HepG2 (cell line): Measurements from ENCODE around the gene ANKS1A. TPM values are rescaled to one million over a fixed set of nuclear protein-coding genes. Genes with fewer than 3 reads are reported as not detected.

Experiments
- HDAC6 ChIP-seq: fragments of 200-600 bp; sonication (generic); IDR thresholded peaks from 2 replicates; pipeline ENCODE4 v1.7.0; 2017; ENCODE audit warnings: mild to moderate bottlenecking, antibody characterized with exemption, low read length, low read depth
- MAF1 ChIP-seq: sonication (generic); formaldehyde crosslinking; IDR thresholded peaks from 2 replicates; pipeline ENCODE4 v1.5.0; 2020; ENCODE audit warnings: missing genetic modification reagents, borderline replicate concordance
- MYNN ChIP-seq: sonication (generic); formaldehyde crosslinking; IDR thresholded peaks from 2 replicates; pipeline ENCODE4 v1.4.0; 2020; ENCODE audit warnings: mild to moderate bottlenecking, low read depth, missing genetic modification reagents
- SALL2 ChIP-seq: sonication (generic); formaldehyde crosslinking; IDR thresholded peaks from 2 replicates; pipeline ENCODE4 v1.8.1; 2023; ENCODE audit warnings: mild to moderate bottlenecking, missing genetic modification reagents, inconsistent platforms
- ZC3H13 ChIP-seq: sonication (generic); formaldehyde crosslinking; IDR thresholded peaks from 2 replicates; pipeline ENCODE4 v1.8.1; 2023; ENCODE audit warnings: mild to moderate bottlenecking, missing genetic modification reagents, moderate library complexity
- ZMYM3 ChIP-seq: sonication (generic); formaldehyde crosslinking; IDR thresholded peaks from 2 replicates; pipeline ENCODE4 v1.5.1; 2020; ENCODE audit warnings: mild to moderate bottlenecking, missing genetic modification reagents
- ZNF101 ChIP-seq: sonication (generic); formaldehyde crosslinking; IDR thresholded peaks from 2 replicates; pipeline ENCODE4 v1.4.0; 2020; ENCODE audit warnings: mild to moderate bottlenecking, low read depth, missing genetic modification reagents, borderline replicate concordance
- ZNF205 ChIP-seq: IDR thresholded peaks from 2 replicates; pipeline ENCODE4 v1.6.1; 2018; ENCODE audit warnings: missing biosample characterization, missing genetic modification reagents
- ZNF614 ChIP-seq: IDR thresholded peaks from 2 replicates; pipeline ENCODE4 v1.6.1; 2018; ENCODE audit warnings: missing biosample characterization, missing genetic modification reagents, inconsistent platforms, borderline replicate concordance
- polyA plus RNA-seq, 8 experiments: library from polyadenylated mRNA; depleted of rRNA in 3 of 8; stranded (reverse) in 7 of 8; unstranded in 1 of 8; fragments of >200 nt; fragmentation: Illumina TruSeq in 4 of 8; extraction: Trizol in 4 of 8; gene quantifications; 2 replicates each; pipeline versions ENCODE4 v1.2.1 to v1.2.3, GENCODE V29; 2011 to 2016; ENCODE audit warnings: low read depth in 4 of 8, missing spikeins in 1 of 8, mixed read lengths in 1 of 8; ENCODE audit not compliant: insufficient read depth in 1 of 8
- total RNA-seq, 5 experiments: library from RNA; depleted of rRNA; stranded (reverse); fragments of >200 nt; fragmentation: Illumina TruSeq; extraction: Trizol; gene quantifications; 2 replicates each; pipeline ENCODE4 v1.2.3, GENCODE V29; 2016; ENCODE audit warnings: low read depth in 1 of 5
- TF ChIP-seq, protein P1 (sequence below), 2 experiments: sonication (generic) in 1 of 2; formaldehyde crosslinking in 1 of 2; IDR thresholded peaks; 2 replicates each; pipeline versions ENCODE4 v1.5.1 to v1.6.1; 2011 to 2020; ENCODE audit warnings: borderline replicate concordance in 1 of 2, low read depth in 1 of 2, low read length in 1 of 2, mild to moderate bottlenecking in 1 of 2, missing genetic modification reagents in 1 of 2, moderate library complexity in 1 of 2
- TF ChIP-seq, protein P2 (sequence below), 2 experiments: sonication (generic) in 1 of 2; formaldehyde crosslinking in 1 of 2; IDR thresholded peaks; 2 replicates each; pipeline versions ENCODE4 v1.4.0 to v1.6.1; 2016 to 2020; ENCODE audit warnings: borderline replicate concordance in 1 of 2, low read depth in 1 of 2, mild to moderate bottlenecking in 1 of 2, missing genetic modification reagents in 1 of 2
- TF ChIP-seq, protein P3 (sequence below): sonication (generic); formaldehyde crosslinking; IDR thresholded peaks from 2 replicates; pipeline ENCODE4 v1.4.0; 2020; ENCODE audit warnings: missing genetic modification reagents
- TF ChIP-seq, protein P4 (sequence below): IDR thresholded peaks from 2 replicates; pipeline ENCODE4 v1.6.1; 2016; ENCODE audit warnings: low read depth, control low read depth

ANKS1A gene
- total and polyA plus RNA-seq, 2 of the 13 experiments (the other 11 are each of a cell fraction or from before 2014, with no cell fraction given) = 7.2 to 15.1 TPM

DNA sequence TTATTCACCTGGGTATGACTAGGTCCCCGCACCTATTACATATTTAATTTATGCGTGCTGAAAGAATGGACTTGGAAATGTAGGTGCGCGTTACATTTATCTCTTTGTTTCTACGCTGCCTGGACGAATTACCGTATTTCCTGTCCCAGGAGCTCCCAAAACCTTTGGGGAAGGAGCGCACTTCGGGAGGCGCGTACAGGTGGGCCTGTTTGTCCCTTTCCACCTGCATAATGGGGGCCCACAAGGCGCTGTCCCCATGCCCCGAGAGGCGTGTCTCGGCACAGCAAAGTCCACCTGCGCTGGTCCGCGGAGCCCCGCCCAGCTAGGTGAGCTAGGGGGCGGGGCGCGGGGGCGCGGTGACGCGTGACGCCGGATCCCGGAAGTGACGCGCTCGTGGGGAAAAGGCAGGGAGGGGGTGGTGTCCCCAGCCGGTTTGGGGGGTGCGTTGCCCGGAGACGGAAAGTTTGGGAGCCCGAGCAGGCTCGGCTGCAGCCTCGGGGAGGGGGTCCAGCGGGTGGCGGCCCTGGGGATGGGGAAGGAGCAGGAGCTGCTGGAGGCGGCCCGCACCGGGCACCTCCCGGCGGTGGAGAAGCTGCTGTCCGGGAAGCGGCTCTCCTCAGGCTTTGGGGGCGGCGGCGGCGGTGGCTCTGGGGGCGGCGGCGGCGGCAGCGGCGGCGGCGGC is at the start of gene ANKS1A (continued):
- TF ChIP-seq, protein P1, sequence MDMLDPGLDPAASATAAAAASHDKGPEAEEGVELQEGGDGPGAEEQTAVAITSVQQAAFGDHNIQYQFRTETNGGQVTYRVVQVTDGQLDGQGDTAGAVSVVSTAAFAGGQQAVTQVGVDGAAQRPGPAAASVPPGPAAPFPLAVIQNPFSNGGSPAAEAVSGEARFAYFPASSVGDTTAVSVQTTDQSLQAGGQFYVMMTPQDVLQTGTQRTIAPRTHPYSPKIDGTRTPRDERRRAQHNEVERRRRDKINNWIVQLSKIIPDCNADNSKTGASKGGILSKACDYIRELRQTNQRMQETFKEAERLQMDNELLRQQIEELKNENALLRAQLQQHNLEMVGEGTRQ (IDR thresholded peaks at IDR 0.05; ENCODE audit: low read depth, low read length) = no peak
- TF ChIP-seq, protein P1 (CRISPR knock-in tag; IDR thresholded peaks at IDR 0.05; ENCODE audit: borderline replicate concordance) = no peak; the same call in 1 of the 2 replicates
- TF ChIP-seq MAF1 (CRISPR knock-in tag) (no peak), ZNF614 (CRISPR knock-in tag) (peak; percentile 70; the same call in 1 of the 2 replicates), SALL2 (no peak; the same call in 1 of the 2 replicates), ZC3H13 (CRISPR knock-in tag) (peak; percentile 67; the same call in 1 of the 2 replicates), ZNF205 (CRISPR knock-in tag) (peak; percentile 10; the same call in 1 of the 2 replicates), ZMYM3 (CRISPR knock-in tag) (peak; percentile 57; the same call in 1 of the 2 replicates), HDAC6 (no peak), MYNN (CRISPR knock-in tag) (no peak), ZNF101 (CRISPR knock-in tag) (no peak)
- TF ChIP-seq, protein P2, sequence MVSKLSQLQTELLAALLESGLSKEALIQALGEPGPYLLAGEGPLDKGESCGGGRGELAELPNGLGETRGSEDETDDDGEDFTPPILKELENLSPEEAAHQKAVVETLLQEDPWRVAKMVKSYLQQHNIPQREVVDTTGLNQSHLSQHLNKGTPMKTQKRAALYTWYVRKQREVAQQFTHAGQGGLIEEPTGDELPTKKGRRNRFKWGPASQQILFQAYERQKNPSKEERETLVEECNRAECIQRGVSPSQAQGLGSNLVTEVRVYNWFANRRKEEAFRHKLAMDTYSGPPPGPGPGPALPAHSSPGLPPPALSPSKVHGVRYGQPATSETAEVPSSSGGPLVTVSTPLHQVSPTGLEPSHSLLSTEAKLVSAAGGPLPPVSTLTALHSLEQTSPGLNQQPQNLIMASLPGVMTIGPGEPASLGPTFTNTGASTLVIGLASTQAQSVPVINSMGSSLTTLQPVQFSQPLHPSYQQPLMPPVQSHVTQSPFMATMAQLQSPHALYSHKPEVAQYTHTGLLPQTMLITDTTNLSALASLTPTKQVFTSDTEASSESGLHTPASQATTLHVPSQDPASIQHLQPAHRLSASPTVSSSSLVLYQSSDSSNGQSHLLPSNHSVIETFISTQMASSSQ (IDR thresholded peaks at IDR 0.05; ENCODE audit: low read depth) = peak; percentile 20; the same call in 1 of the 2 replicates
- TF ChIP-seq, protein P2 (CRISPR knock-in tag; IDR thresholded peaks at IDR 0.05; ENCODE audit: borderline replicate concordance) = peak; percentile 57; the same call in 1 of the 2 replicates
- TF ChIP-seq, protein P3, sequence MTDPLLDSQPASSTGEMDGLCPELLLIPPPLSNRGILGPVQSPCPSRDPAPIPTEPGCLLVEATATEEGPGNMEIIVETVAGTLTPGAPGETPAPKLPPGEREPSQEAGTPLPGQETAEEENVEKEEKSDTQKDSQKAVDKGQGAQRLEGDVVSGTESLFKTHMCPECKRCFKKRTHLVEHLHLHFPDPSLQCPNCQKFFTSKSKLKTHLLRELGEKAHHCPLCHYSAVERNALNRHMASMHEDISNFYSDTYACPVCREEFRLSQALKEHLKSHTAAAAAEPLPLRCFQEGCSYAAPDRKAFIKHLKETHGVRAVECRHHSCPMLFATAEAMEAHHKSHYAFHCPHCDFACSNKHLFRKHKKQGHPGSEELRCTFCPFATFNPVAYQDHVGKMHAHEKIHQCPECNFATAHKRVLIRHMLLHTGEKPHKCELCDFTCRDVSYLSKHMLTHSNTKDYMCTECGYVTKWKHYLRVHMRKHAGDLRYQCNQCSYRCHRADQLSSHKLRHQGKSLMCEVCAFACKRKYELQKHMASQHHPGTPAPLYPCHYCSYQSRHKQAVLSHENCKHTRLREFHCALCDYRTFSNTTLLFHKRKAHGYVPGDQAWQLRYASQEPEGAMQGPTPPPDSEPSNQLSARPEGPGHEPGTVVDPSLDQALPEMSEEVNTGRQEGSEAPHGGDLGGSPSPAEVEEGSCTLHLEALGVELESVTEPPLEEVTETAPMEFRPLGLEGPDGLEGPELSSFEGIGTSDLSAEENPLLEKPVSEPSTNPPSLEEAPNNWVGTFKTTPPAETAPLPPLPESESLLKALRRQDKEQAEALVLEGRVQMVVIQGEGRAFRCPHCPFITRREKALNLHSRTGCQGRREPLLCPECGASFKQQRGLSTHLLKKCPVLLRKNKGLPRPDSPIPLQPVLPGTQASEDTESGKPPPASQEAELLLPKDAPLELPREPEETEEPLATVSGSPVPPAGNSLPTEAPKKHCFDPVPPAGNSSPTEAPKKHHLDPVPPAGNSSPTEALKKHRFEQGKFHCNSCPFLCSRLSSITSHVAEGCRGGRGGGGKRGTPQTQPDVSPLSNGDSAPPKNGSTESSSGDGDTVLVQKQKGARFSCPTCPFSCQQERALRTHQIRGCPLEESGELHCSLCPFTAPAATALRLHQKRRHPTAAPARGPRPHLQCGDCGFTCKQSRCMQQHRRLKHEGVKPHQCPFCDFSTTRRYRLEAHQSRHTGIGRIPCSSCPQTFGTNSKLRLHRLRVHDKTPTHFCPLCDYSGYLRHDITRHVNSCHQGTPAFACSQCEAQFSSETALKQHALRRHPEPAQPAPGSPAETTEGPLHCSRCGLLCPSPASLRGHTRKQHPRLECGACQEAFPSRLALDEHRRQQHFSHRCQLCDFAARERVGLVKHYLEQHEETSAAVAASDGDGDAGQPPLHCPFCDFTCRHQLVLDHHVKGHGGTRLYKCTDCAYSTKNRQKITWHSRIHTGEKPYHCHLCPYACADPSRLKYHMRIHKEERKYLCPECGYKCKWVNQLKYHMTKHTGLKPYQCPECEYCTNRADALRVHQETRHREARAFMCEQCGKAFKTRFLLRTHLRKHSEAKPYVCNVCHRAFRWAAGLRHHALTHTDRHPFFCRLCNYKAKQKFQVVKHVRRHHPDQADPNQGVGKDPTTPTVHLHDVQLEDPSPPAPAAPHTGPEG = no peak
- TF ChIP-seq, protein P4, sequence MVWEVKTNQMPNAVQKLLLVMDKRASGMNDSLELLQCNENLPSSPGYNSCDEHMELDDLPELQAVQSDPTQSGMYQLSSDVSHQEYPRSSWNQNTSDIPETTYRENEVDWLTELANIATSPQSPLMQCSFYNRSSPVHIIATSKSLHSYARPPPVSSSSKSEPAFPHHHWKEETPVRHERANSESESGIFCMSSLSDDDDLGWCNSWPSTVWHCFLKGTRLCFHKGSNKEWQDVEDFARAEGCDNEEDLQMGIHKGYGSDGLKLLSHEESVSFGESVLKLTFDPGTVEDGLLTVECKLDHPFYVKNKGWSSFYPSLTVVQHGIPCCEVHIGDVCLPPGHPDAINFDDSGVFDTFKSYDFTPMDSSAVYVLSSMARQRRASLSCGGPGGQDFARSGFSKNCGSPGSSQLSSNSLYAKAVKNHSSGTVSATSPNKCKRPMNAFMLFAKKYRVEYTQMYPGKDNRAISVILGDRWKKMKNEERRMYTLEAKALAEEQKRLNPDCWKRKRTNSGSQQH (CRISPR knock-in tag) = peak; percentile 63; the same call in 1 of the 2 replicates
